Measurements from ENCODE around the gene PLPP3. TPM values are rescaled to one million over a fixed set of nuclear protein-coding genes. Genes with fewer than 3 reads are reported as not detected.

The PLPP3 gene
- total RNA-seq, 1 experiment from 2014 or later: 8.2 TPM

- DNase-seq (ENCODE audit: low read depth, low spot score) (no peak), ATAC-seq (no peak)
- POLR2A ChIA-PET: no interaction called here
- Histone ChIP-seq H3K36me3 (ENCODE audit: control insufficient read depth, insufficient read depth, low read length) (no peaks in the 10 kb centered on the region), H3K4me1 (ENCODE audit: control insufficient read depth, insufficient read depth, low read length) (no peaks in the 10 kb centered on the region), H3K9me3 (ENCODE audit: control insufficient read depth, insufficient read depth, low read depth, low read length) (no peaks in the 10 kb centered on the region), H3K27me3 (ENCODE audit: control insufficient read depth, insufficient read depth, low read length) (no peaks in the 10 kb centered on the region), H3K27ac (ENCODE audit: low read length) (no peak overlapping the region), H3K4me3 (ENCODE audit: low read depth in 2 of 2, low read length in 2 of 2) (no peak overlapping the region)
- CTCF ChIA-PET: interaction anchor here (0.7 to 1.0 kb wide), 2 partner anchors 47 to 85 kb away, joined by 5 to 9 read pairs; no protein-coding TSS in a partner anchor
- BruUV-seq (replicated peaks): no TSS peak
- intact Hi-C loops (cut with micrococcal nuclease; ENCODE audit: unreplicated experiment): no loop called here
- TF ChIP-seq CTCF (IDR thresholded peaks at IDR 0.05): no peak
- TF ChIP-seq POLR2AphosphoS5 (IDR thresholded peaks at IDR 0.05; ENCODE audit: low read depth, low read length): no peak
- no peak for TF ChIP-seq REST (IDR thresholded peaks at IDR 0.05; ENCODE audit: insufficient read depth in 1 of 2, low read depth in 2 of 2, low read length in 1 of 2)
- TF ChIP-seq TCF7L2 (IDR thresholded peaks at IDR 0.05; ENCODE audit: low read depth, low read length): no peak
- TF ChIP-seq SIN3A (IDR thresholded peaks at IDR 0.05; ENCODE audit: borderline replicate concordance, insufficient read depth, low read depth, low read length): no peak
- in situ Hi-C loops (cut with HindIII; ENCODE audit: low pct_unique_long_range_greater_than_20kb, low sequenced_read_pairs): no loop called here
Observed at GRCh38 chr1:56533197-56533596, 46.2 kb downstream of the PLPP3 start.

GRCh38 chr1:56532350-56532683 lies 47.0 kb downstream of the PLPP3 start:
- Histone ChIP-seq H3K4me3 (ENCODE audit: low read depth in 2 of 2, low read length in 2 of 2) (no peak overlapping the region), H3K4me1 (ENCODE audit: control insufficient read depth, insufficient read depth, low read length) (peaks cover 2% of the 10 kb centered on the region; the same call in 1 of the 2 replicates), H3K27me3 (ENCODE audit: control insufficient read depth, insufficient read depth, low read length) (no peaks in the 10 kb centered on the region), H3K36me3 (ENCODE audit: control insufficient read depth, insufficient read depth, low read length) (no peaks in the 10 kb centered on the region), H3K9me3 (ENCODE audit: control insufficient read depth, insufficient read depth, low read depth, low read length) (no peaks in the 10 kb centered on the region), H3K27ac (ENCODE audit: low read length) (no peak overlapping the region)
- no TSS peak for BruUV-seq (replicated peaks)
- POLR2A ChIA-PET: no interaction called here
- TF ChIP-seq POLR2AphosphoS5 (IDR thresholded peaks at IDR 0.05; ENCODE audit: low read depth, low read length) (no peak), SIN3A (IDR thresholded peaks at IDR 0.05; ENCODE audit: borderline replicate concordance, insufficient read depth, low read depth, low read length) (no peak), REST (IDR thresholded peaks at IDR 0.05; ENCODE audit: insufficient read depth in 1 of 2, low read depth in 2 of 2, low read length in 1 of 2) (no peak), CTCF (IDR thresholded peaks at IDR 0.05) (no peak), TCF7L2 (IDR thresholded peaks at IDR 0.05; ENCODE audit: low read depth, low read length) (no peak)
- no peak for DNase-seq (ENCODE audit: low read depth, low spot score)
- no peak for ATAC-seq
- intact Hi-C loops (cut with micrococcal nuclease; ENCODE audit: unreplicated experiment) (no loop called here), in situ Hi-C loops (cut with HindIII; ENCODE audit: low pct_unique_long_range_greater_than_20kb, low sequenced_read_pairs) (no loop called here)
- CTCF ChIA-PET: interaction anchor here (1.0 kb wide), 1 partner anchor 48 kb away, joined by 9 read pairs; no protein-coding TSS in a partner anchor
